GM12874 (cell line): Measurements from ENCODE around the gene BIN1.

Experiments
- TF ChIP-seq, protein P1 (sequence below): IDR thresholded peaks from 2 replicates; pipeline ENCODE4 v1.5.1; 2011; ENCODE audit warnings: low read depth, mild to moderate bottlenecking, control low read depth, low read length, moderate library complexity; ENCODE audit not compliant: insufficient read depth

The BIN1 gene

DNA sequence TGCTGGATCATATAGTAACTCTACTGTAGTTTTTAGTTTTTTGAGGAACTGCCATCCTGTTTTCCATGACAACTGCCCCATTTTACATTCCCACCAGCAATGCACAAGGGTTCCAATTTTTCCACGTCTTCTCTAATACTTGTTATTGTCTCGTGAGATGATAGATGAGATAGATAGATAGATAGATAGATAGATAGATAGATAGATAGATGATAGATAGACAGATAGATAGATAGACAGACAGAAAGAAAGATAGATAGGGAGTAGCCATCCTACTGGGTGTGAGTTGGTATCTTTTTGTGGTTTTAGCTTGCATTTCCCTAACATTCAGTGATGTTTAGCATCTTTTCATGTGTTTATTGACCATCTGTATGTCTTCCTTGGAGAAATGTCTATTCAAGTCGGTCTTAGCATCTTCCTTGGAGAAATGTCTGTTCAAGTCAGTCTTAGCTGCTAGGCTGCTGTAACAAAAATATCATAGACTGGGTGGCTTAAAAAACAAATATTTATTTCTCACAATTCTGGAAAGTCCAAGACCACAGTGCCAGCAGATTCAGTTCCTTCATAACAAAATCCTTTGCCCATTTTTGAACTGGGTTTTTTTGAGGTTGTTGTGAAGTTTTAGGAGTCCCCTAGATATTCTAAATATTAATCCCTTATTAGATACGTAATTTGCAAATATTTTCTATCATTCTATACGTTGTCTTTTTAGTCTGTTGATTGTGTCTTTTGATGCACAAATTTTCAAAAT, 98.5 kb downstream of the BIN1 start:
- TF ChIP-seq, protein P1, sequence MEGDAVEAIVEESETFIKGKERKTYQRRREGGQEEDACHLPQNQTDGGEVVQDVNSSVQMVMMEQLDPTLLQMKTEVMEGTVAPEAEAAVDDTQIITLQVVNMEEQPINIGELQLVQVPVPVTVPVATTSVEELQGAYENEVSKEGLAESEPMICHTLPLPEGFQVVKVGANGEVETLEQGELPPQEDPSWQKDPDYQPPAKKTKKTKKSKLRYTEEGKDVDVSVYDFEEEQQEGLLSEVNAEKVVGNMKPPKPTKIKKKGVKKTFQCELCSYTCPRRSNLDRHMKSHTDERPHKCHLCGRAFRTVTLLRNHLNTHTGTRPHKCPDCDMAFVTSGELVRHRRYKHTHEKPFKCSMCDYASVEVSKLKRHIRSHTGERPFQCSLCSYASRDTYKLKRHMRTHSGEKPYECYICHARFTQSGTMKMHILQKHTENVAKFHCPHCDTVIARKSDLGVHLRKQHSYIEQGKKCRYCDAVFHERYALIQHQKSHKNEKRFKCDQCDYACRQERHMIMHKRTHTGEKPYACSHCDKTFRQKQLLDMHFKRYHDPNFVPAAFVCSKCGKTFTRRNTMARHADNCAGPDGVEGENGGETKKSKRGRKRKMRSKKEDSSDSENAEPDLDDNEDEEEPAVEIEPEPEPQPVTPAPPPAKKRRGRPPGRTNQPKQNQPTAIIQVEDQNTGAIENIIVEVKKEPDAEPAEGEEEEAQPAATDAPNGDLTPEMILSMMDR = no peak

DNA sequence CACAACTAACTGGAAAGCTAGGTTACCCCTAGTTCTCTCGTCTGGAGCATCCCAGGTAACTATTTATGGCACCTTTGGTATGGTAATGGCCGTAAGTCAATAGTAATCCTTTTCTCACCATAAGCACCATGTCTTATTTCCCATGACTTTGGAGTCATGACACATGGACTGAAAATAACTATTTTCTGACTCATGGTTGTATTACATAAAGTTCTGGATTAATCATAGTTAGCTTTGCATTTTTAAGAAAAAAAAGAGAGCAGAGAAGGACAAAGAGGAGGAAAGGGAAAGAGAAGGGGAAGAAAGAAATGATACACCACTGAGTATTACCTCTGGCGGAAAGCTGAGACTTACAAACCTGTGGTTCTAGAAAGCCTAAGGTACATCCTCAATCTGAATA, 99.3 kb downstream of the BIN1 start:
- TF ChIP-seq, protein P1 = no peak

DNA sequence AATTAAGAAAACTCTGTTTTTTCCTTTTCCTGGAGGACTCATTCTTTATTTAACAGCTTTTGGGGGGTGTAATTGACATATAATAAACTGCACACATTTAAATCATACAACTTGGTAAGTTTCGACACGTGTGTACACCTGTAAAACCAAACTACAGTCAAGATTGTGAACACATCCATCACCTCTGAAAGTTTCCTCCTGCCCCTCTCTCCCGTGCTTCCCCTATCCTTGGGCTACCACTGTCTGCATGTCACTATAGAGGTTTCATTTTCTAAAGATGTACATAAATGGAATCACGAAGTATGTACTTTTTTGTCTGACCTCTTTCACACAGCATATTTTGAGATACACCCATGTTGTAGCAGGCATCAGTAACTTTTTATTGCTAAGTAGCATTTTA, 100.0 kb downstream of the BIN1 start:
- TF ChIP-seq, protein P1 = no peak

DNA sequence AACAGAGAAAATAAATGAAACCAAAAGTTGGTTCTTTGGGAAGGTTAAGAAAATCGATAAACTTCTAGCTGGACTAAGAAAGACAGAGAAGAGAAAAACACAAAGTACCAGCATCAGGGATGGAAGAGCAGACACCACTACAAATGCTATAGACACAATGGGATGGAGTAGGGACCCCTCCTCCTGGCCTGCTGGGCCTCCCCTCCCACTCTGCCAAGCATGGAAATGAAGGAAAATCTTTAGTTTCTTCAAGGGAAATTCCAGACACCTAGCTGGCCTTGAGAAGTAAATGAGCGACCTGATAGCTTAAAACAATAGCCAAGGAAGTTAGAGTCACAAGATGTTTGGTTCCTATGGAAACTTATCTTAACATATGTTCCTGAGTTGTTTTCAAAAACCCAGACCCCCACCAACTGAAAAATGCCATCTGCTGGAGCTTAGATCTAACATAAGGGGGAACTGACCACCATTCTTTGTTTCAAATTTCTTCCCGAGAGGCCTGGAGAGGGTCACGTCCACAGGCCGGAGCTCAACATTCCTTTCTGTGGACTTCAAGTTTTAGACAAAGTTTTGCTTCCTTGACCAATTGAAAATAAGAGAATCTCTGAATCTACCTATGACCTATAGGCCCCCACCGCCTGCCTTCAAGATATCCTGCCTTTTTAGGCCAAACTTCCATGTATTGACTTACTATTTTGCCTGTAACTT, 101.9 kb downstream of the BIN1 start:
- TF ChIP-seq, protein P1 = no peak

DNA sequence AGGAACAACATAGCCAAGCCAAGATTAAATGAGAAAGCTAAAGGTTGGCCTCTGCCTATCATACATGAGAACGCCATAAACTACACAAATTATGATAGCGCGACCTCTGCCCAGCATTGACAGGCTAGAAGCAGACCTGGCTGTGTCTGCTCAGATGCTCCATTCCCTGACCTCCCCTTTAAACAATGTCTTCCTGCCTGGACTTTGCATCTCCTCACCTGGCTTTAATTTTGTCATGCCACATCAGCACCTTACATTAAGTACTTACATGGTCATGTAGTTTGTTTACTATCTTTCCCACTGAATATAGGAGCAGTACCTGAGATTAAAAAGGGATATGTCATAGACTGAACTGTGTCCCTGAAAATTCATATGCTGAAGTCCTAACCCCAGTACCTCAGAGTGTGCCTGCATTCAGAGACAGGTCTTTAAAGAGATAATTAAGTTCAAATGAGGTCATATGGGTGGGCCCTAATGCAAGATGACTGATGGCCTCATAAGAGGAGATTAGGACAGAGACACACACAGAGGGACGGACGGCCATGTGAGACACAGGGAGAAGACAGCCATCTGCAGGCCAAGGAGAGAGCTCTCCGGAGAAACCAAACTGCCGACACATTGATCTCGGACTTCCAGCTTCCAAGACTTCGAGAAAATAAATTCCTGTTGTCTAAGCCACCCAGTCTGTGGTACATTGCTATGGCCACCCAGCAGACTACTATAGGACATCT, 103.7 kb downstream of the BIN1 start:
- TF ChIP-seq, protein P1 = no peak

DNA sequence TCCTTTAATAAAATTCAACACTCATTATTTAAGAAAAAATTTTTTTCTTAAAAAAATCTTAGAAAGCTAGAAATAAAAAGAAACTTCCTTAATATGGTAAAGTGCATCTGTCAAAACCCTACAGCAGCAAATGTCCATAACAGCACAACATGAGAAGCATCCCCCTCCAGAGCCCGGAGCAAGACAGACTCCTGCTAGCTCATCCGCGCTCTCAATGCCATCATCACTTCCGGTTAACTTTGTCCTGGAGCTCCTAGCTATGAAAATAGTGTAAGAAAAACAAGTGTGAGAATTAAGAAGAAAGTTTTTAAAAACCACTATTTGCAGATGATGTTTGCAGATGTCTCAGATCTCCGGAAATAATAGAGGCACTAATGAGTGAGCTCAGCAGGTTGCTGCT, 105.2 kb downstream of the BIN1 start:
- TF ChIP-seq, protein P1 = no peak

GRCh38 chr2:127000937-127001336, 106.0 kb downstream of the BIN1 start:
- TF ChIP-seq, protein P1 = no peak
